GM12878 (cell line): ENCODE results near the gene APOE.

Source experiments
- CEBPB ChIP-seq, 2 experiments: fragments of 150-350 bp in 1 of 2; IDR thresholded peaks; 2 replicates each; pipeline ENCODE4 v1.6.1; 2012 to 2014; ENCODE audit warnings: low read depth in 2 of 2, low read length in 2 of 2, borderline replicate concordance in 1 of 2, inconsistent platforms in 1 of 2
- GABPA ChIP-seq: IDR thresholded peaks from 2 replicates; pipeline ENCODE4 v1.6.1; 2014; ENCODE audit warnings: antibody characterized with exemption, low read depth, mild to moderate bottlenecking, inconsistent platforms
- LARP7 ChIP-seq: fragments of 450-650 bp; IDR thresholded peaks from 2 replicates; pipeline ENCODE4 v1.6.1; 2017; ENCODE audit warnings: mild to moderate bottlenecking
- RAD21 ChIP-seq: IDR thresholded peaks from 2 replicates; pipeline ENCODE4 v1.6.1; 2011; ENCODE audit warnings: mild to moderate bottlenecking, low read depth, low read length, moderate library complexity; ENCODE audit not compliant: insufficient read depth
- RFX5 ChIP-seq: IDR thresholded peaks from 2 replicates; pipeline ENCODE4 v1.6.1; 2011; ENCODE audit warnings: low read depth, low read length, improper control_type of control experiment
- TF ChIP-seq, protein P1 (sequence below), 3 experiments: IDR thresholded peaks in 2 of 3; conservative IDR thresholded peaks in 1 of 3; 2 replicates each; pipeline ENCODE4 v1.5.1; 2011; ENCODE audit warnings: low read depth in 3 of 3, low read length in 3 of 3, mild to moderate bottlenecking in 3 of 3, control low read depth in 2 of 3, moderate library complexity in 2 of 3, inconsistent platforms in 1 of 3, mixed read lengths in 1 of 3; ENCODE audit not compliant: control insufficient read depth in 2 of 3, insufficient read depth in 1 of 3; ENCODE audit errors: extremely low read depth in 1 of 3
- TF ChIP-seq, protein P2 (sequence below): IDR thresholded peaks from 2 replicates; pipeline ENCODE4 v1.6.1; 2011; ENCODE audit warnings: borderline replicate concordance, low read depth, mild to moderate bottlenecking, moderate library complexity, mixed read lengths, low read length; ENCODE audit not compliant: insufficient read depth; ENCODE audit errors: extremely low read length

DNA sequence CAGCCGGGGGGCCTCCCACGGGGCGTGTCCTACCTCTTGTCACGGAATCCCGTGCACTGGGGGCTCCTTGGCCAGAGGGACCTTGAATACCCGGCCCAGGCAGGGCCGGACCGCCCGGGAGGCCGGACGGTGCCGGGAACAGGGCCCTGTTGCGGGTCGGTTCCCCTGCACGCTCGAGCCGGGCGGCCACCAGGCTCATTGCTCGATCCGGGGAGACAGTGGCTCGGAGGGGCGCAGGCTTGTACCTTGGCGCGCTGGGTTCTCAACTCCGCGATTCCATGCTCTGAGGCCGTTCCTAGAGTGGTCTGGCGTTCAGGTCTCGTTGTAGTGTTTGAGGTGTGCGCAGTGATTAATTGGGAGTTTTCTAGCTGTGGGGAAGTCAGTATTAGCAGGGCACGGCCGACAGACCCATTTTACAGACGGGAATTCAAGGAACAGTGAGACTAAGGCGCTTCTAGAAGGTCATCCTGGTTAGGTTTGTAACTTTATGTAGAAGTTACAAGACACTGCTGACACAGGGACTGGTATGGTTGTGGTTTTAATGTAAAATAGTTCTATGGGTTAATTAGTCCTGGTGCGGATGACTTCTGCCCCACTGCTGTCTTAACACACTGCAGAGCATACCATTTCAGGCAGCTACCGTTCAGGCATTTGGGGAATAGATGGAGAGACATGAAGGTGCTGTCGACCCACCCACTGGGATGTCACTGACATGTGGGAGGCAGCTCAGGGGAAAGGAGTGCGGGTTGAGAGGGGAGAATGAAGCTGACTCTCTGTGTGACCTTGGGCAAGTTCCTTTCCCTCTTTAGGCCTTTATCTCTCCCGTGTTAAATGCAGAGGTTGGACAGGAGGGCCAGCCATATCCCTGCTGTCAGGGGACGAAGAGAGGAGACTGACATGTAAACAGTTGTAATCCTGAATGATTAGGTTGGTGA lies 50.2 kb downstream of the APOE start:
- TF ChIP-seq RFX5 (no peak), GABPA (no peak), LARP7 (peak; percentile 75), RAD21 (no peak), CEBPB (IDR thresholded peaks at IDR 0.05; ENCODE audit: borderline replicate concordance in 1 of 2, low read depth in 2 of 2, low read length in 2 of 2) (no peak)
- TF ChIP-seq, protein P1, sequence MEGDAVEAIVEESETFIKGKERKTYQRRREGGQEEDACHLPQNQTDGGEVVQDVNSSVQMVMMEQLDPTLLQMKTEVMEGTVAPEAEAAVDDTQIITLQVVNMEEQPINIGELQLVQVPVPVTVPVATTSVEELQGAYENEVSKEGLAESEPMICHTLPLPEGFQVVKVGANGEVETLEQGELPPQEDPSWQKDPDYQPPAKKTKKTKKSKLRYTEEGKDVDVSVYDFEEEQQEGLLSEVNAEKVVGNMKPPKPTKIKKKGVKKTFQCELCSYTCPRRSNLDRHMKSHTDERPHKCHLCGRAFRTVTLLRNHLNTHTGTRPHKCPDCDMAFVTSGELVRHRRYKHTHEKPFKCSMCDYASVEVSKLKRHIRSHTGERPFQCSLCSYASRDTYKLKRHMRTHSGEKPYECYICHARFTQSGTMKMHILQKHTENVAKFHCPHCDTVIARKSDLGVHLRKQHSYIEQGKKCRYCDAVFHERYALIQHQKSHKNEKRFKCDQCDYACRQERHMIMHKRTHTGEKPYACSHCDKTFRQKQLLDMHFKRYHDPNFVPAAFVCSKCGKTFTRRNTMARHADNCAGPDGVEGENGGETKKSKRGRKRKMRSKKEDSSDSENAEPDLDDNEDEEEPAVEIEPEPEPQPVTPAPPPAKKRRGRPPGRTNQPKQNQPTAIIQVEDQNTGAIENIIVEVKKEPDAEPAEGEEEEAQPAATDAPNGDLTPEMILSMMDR (IDR thresholded peaks at IDR 0.05 in 2 of 3, conservative IDR thresholded peaks at IDR 0.05 in 1 of 3; ENCODE audit: control insufficient read depth in 2 of 3, extremely low read depth in 1 of 3, insufficient read depth in 1 of 3, low read depth in 3 of 3, low read length in 3 of 3): no peak
- TF ChIP-seq, protein P2, sequence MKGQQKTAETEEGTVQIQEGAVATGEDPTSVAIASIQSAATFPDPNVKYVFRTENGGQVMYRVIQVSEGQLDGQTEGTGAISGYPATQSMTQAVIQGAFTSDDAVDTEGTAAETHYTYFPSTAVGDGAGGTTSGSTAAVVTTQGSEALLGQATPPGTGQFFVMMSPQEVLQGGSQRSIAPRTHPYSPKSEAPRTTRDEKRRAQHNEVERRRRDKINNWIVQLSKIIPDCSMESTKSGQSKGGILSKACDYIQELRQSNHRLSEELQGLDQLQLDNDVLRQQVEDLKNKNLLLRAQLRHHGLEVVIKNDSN: no peak
